Measurements from ENCODE around the gene SEH1L.

DNA sequence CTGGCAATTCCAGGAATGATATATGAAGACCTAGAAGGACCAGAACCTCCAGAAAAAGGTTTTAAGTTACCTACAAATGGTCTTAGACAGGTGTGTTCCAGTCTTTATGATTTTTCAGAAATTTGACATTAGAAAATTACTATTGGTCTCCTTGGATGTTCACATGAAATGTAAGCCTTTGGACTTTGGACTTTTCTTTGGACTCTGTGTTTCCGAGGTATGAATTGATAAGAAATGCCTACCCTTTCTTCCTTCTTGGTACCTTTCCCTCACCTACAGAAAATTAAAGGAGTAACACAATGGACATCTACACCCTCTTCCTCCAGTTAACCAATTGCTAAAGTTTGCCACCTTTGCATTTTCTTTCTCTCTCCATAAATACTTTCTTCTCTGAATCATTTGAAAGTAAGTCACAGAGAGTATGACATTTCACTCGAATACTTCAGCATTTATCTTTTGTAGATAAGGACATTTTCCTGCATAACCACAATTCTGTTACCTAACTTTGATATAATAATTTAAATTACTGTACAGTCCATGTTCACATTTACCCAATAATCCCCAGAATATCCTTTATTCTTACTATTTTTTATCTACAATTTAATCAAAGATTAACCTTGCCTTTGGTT lies 69.5 kb downstream of the SEH1L start:
- TF ChIP-seq POLR2A (IDR thresholded peaks at IDR 0.05) = no peak
- TF ChIP-seq, protein P1, sequence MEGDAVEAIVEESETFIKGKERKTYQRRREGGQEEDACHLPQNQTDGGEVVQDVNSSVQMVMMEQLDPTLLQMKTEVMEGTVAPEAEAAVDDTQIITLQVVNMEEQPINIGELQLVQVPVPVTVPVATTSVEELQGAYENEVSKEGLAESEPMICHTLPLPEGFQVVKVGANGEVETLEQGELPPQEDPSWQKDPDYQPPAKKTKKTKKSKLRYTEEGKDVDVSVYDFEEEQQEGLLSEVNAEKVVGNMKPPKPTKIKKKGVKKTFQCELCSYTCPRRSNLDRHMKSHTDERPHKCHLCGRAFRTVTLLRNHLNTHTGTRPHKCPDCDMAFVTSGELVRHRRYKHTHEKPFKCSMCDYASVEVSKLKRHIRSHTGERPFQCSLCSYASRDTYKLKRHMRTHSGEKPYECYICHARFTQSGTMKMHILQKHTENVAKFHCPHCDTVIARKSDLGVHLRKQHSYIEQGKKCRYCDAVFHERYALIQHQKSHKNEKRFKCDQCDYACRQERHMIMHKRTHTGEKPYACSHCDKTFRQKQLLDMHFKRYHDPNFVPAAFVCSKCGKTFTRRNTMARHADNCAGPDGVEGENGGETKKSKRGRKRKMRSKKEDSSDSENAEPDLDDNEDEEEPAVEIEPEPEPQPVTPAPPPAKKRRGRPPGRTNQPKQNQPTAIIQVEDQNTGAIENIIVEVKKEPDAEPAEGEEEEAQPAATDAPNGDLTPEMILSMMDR (IDR thresholded peaks at IDR 0.05) = no peak

Measured in esophagus squamous epithelium (tissue), 4 donors.